HEK293 (cell line): Measurements from ENCODE around the gene SLC29A1.

Experiments
- CTCF ChIP-seq: fragments of 450-650 bp; formaldehyde crosslinking; IDR thresholded peaks from 2 replicates; pipeline ENCODE4 v1.5.1; 2016; ENCODE audit warnings: missing biosample characterization, missing genetic modification characterization
- OVOL3 ChIP-seq: fragments of 450-650 bp; formaldehyde crosslinking; IDR thresholded peaks from 2 replicates; pipeline ENCODE4 v1.5.1; 2016; ENCODE audit warnings: missing biosample characterization, missing genetic modification characterization
- SALL2 ChIP-seq: fragments of 450-650 bp; formaldehyde crosslinking; IDR thresholded peaks from 2 replicates; pipeline ENCODE4 v1.5.0; 2017; ENCODE audit warnings: missing biosample characterization, mild to moderate bottlenecking, missing genetic modification characterization, borderline replicate concordance
- ZBTB26 ChIP-seq: fragments of 450-650 bp; formaldehyde crosslinking; optimal IDR thresholded peaks from 2 replicates; pipeline ENCODE3; 2016; ENCODE audit warnings: missing biosample characterization, mild to moderate bottlenecking, missing genetic modification characterization
- ZBTB7A ChIP-seq: fragments of 450-650 bp; formaldehyde crosslinking; IDR thresholded peaks from 2 replicates; pipeline ENCODE4 v1.5.1; 2016; ENCODE audit warnings: low read depth, missing biosample characterization, missing genetic modification characterization
- ZNF221 ChIP-seq: fragments of 450-650 bp; formaldehyde crosslinking; IDR thresholded peaks from 2 replicates; pipeline ENCODE4 v1.5.1; 2017; ENCODE audit warnings: missing biosample characterization, missing genetic modification characterization, borderline replicate concordance
- ZNF701 ChIP-seq: fragments of 450-650 bp; formaldehyde crosslinking; IDR thresholded peaks from 2 replicates; pipeline ENCODE4 v1.5.1; 2016; ENCODE audit warnings: missing biosample characterization, missing genetic modification characterization
- ZNF830 ChIP-seq: fragments of 450-650 bp; IDR thresholded peaks from 2 replicates; pipeline ENCODE4 v1.5.0; 2018; ENCODE audit warnings: missing biosample characterization, missing genetic modification characterization, low read depth, mild to moderate bottlenecking, moderate library complexity
- TF ChIP-seq, protein P1 (sequence below): fragments of 450-650 bp; formaldehyde crosslinking; IDR thresholded peaks from 2 replicates; pipeline ENCODE4 v1.5.1; 2016; ENCODE audit warnings: missing biosample characterization, missing genetic modification characterization

DNA sequence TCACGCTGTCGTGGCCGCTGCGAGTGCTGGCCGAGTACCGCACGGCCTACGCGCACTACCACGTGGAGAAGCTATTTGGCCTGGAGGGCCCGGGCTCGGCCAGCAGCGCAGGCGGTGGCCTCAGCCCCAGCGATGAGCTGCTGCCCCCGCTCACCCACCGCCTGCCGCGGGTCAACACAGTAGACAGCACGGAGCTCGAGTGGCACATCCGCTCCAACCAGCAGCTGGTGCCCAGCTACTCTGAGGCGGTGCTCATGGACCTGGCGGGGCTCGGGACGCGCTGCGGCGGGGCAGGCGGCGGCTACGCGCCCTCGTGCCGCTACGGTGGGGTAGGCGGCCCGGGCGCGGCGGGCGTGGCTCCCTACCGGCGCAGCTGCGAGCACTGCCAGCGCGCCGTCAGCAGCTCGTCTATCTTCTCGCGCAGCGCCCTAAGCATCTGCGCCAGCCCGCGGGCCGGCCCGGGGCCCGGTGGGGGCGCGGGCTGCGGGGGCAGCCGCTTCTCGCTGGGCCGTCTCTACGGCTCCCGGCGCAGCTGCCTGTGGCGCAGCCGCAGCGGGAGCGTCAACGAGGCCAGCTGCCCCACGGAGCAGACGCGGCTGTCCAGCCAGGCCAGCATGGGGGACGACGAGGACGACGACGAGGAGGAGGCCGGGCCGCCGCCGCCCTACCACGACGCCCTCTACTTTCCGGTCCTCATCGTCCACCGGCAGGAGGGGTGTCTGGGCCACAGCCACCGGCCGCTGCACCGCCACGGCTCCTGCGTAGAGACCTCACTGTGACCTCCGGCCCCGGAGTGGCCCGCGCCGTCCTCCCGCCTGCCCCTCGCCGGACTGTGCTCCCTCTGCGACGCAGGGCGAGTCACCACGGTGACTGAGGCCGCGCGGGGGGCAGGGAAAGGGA, 52.6 kb downstream of the SLC29A1 start:
- no peak for TF ChIP-seq ZBTB7A (tag by site-specific recombination)
- no peak for TF ChIP-seq ZNF701 (tag by site-specific recombination)
- no peak for TF ChIP-seq ZNF830 (tag by site-specific recombination)
- TF ChIP-seq CTCF (tag by site-specific recombination) = no peak
- TF ChIP-seq ZBTB26 (tag by site-specific recombination) = no peak
- TF ChIP-seq OVOL3 = no peak
- TF ChIP-seq, protein P1, sequence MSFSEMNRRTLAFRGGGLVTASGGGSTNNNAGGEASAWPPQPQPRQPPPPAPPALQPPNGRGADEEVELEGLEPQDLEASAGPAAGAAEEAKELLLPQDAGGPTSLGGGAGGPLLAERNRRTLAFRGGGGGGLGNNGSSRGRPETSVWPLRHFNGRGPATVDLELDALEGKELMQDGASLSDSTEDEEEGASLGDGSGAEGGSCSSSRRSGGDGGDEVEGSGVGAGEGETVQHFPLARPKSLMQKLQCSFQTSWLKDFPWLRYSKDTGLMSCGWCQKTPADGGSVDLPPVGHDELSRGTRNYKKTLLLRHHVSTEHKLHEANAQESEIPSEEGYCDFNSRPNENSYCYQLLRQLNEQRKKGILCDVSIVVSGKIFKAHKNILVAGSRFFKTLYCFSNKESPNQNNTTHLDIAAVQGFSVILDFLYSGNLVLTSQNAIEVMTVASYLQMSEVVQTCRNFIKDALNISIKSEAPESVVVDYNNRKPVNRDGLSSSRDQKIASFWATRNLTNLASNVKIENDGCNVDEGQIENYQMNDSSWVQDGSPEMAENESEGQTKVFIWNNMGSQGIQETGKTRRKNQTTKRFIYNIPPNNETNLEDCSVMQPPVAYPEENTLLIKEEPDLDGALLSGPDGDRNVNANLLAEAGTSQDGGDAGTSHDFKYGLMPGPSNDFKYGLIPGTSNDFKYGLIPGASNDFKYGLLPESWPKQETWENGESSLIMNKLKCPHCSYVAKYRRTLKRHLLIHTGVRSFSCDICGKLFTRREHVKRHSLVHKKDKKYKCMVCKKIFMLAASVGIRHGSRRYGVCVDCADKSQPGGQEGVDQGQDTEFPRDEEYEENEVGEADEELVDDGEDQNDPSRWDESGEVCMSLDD (tag by site-specific recombination) = no peak
- no peak for TF ChIP-seq ZNF221 (tag by site-specific recombination)
- no peak for TF ChIP-seq SALL2 (tag by site-specific recombination)
